ENCODE data around the gene CUX1.
"Not testable (repeated sequence)": the region's sequence is repeated elsewhere in the genome, so short reads cannot be mapped to it uniquely, and the experiment has no call there.

CUX1 gene

GRCh38 chr7:102103027-102103372 lies 285.6 kb downstream of the CUX1 start:
- DNase-seq (ENCODE audit: low read depth) = no peak

DNA sequence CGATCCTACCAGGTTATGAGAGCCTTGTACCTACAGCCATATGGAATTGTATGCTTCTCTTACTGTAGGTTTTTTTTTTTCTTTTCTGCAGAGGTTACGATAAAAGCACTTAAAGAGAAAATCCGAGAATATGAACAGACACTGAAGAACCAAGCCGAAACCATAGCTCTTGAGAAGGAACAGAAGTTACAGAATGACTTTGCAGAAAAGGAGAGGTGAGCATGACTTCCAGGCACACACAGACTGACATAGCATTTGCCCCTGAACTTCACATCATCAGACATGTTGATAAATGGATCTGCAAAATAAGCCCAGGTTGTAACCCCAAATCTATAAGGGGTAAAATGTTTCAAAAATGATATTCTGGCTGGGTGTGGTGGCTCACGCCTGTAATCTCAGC lies 286.8 kb downstream of the CUX1 start:
- no peak for DNase-seq (ENCODE audit: low read depth)

- no peak for DNase-seq (ENCODE audit: low read depth)
These were observed 289.2 kb downstream of the CUX1 start for GRCh38 chr7:102106625-102107024.

DNA sequence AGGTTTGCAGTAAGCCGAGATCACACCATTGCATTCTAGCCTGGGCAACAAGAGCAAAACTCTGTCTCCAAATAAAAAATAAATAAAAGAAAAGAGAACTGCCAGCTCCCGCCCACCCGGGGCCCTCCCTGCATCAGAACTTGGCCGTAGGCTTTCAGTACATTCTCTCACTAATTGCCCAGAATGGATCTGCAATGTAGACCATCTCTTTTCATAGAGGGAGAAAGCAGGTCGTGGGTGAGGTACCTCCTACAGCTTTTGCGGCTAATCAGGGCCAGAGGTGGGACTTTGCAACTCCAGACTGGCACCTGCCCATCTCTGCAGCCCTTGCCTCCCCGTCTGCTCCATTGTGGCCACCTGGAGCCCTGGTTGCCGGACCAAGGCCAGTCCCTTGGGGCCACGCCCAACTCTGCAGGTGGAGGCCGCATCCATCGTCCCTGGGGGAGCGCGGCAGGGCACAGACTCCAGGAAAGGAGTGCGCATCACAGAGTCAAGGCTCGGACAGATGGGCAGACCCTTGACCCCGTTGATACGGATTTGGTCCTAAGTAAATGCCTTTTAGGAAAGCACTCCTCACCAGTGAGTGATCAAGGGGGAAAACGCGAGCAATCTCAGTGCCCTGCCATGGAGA lies 290.2 kb downstream of the CUX1 start:
- no peak for DNase-seq (ENCODE audit: low read depth)

DNA sequence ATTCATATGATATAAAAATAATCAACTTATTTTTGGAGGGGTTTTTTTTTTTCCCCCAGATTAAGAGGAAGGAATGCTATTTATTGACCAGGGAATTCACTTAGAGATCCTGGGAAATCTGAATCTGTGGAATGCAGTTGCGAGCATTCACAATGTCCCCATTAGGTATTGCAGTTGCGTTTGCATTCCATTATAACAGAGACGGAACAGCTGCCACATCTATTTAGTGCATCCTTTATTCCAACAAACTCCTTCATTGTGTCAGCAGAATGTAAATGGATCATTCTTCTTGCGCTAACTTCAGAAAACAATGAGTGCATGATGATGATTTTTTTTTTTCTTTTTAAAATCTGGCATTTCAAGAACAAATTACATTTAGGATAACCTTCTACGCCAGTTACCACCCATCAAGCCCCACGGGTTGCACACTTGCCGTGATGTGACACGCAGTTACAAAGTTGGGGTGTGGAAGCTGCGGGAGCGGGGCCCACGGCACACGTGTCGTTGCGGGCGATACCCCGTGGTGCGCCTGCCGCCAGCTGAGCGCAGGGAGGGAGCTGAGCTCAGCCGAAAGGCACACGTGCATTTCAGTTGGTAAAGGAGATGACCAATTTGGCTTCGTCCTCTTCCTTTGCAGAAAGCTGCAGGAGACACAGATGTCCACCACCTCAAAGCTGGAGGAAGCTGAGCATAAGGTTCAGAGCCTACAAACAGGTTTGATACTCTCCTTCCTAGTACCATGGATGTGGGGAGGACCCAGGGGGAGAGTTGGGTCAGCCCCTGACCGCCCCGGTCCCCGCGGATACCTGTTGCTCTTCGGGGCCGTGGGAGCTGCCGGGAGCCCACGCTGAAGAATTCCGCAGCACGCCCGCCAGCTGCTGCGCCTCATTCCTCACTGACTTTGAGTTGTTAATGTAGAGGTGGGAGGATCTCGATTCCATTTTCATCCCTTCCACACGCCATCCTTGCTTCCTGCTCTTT lies 293.9 kb downstream of the CUX1 start:
- DNase-seq (ENCODE audit: low read depth) = no peak

- no peak for DNase-seq (ENCODE audit: low read depth)
These were observed 297.8 kb downstream of the CUX1 start for GRCh38 chr7:102115181-102115580.

DNA sequence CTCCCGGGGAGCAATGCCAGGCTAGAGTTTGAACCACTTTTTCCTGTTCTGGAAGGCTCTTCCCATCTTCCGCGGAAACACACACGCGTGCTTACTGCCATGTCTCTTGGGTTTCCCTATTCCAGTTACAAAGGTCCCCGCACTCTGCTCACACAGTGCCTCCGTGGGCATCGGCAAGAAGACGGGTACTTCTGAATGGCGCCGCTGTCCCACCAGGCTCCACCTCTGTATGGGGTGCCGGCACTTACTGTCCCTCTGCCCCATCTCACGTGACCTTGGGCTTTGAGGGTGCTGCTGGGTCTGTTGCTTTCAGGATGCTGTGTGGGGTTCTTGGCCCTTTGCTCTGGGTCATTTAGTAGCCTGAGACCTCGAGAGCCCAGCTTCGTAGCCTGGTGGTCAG lies 298.5 kb downstream of the CUX1 start:
- no peak for DNase-seq (ENCODE audit: low read depth)

GRCh38 chr7:102117743-102118142 lies 300.3 kb downstream of the CUX1 start:
- no peak for DNase-seq (ENCODE audit: low read depth)

GRCh38 chr7:102119213-102119651 lies 301.8 kb downstream of the CUX1 start:
- no peak for DNase-seq (ENCODE audit: low read depth)

GRCh38 chr7:102119925-102120324 lies 302.5 kb downstream of the CUX1 start:
- no peak for DNase-seq (ENCODE audit: low read depth)

- no peak for DNase-seq (ENCODE audit: low read depth)
These were observed 303.3 kb downstream of the CUX1 start for GRCh38 chr7:102120666-102121195.

GRCh38 chr7:102122026-102122425 lies 304.6 kb downstream of the CUX1 start:
- no peak for DNase-seq (ENCODE audit: low read depth)

GRCh38 chr7:102125127-102125596 lies 307.7 kb downstream of the CUX1 start:
- no peak for DNase-seq (ENCODE audit: low read depth)

DNA sequence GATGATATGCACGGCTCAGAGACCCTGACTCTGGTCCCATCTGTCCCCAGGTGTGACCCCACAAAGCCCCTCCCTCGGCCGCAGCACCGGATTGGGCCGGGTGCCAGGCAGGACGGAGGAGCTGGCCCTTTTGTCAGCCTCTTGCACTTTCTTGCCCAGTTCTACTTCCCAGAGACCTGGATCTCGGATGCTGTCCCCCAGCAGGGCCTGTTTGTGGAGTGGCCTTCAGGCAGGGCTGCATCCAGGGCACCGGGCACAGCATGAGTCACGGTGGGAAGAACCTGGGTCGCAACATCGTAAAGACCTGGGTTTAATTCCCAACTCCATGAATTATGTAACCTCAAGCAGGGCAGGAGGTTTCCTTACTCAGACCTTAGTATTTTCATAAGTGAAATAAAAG lies 310.9 kb downstream of the CUX1 start:
- DNase-seq (ENCODE audit: low read depth) = no peak

DNA sequence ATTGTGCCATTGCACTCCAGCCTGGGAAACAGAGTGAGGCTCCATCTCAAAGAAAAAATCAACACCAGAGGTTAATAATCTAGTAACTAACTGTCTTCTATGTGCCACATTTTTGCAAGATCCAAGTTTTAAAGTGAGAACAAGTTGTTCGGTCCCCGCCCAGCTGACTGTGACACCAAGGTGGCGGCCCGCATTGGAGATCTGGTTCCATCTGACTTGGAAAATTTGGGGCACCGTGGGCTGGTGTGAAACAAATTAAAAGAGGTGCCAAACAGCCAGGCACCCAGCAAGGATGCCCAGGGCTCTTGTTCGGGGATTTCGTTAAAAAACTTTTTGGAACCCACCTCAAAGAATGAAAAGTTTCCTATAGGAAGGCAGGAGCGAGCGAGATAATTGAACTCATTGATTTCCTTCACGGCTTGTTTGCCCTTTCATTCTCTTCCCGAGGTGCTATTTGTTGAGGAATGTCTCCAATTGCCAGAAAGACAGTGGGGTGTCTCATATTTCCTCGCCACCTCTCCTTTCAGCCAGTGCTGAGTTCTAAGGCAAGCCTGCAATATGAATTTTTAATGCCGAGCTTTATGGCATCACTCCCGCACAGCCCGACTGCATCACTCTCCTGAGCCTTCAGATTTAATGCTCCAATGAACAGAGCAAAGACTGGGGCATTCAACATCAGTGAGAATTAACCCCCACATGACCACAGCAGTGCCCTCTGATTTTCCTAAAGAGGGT lies 312.4 kb downstream of the CUX1 start:
- DNase-seq (ENCODE audit: low read depth) = no peak

DNA sequence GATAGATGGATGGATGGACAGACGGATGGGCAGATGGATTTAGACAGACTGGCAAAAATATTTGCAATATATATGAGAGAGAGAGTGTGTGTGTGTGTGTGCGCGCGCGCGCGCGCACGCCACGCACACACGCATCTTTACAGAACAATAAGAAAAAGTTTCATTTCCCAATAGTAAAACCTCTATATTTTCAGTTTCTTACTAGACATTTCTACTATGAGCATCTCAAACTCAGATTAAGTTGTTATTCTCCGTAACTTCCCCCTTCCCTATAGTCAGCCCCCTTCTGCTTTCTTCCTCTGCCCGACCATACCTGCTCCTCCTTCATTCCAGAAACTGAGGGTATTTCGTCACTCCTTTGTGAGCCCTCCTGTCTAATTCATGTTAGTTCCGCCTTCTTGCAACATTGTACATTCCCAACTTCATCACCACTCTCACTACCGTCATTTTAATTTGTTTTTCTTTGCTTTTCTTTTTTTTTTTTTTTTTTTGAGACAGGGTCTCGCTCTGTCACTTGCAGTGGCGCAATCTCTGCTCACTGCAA lies 314.9 kb downstream of the CUX1 start:
- no peak for DNase-seq (ENCODE audit: low read depth)

- DNase-seq (ENCODE audit: low read depth) = no peak
These were observed 321.2 kb downstream of the CUX1 start for GRCh38 chr7:102138676-102139075.

- no peak for DNase-seq (ENCODE audit: low read depth)
These were observed 323.5 kb downstream of the CUX1 start for GRCh38 chr7:102140952-102141370.

- not testable (repeated sequence) for DNase-seq (ENCODE audit: low read depth)
These were observed 325.0 kb downstream of the CUX1 start for GRCh38 chr7:102142433-102142832.

DNA sequence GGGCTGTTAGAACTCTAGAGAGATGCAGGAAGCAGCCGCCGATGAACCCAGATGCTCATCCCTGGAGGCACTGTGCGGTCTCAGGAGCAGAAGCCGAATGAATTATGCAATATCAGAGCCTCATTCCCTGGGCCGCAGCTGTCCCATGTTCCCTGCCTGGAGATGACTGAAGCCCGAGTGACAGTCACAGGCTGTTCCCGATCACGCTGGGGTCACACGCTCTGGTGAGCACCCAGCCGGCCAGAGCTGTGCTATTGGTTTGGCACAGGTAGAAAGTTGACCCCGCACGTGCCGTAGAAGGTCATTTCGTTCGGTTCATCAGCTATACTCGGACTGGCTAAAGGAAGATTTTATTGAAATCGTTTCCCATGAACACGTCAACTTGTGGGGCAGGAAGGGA lies 328.7 kb downstream of the CUX1 start:
- no peak for DNase-seq (ENCODE audit: low read depth)

GRCh38 chr7:102147008-102147407 lies 329.6 kb downstream of the CUX1 start:
- DNase-seq (ENCODE audit: low read depth) = no peak

DNA sequence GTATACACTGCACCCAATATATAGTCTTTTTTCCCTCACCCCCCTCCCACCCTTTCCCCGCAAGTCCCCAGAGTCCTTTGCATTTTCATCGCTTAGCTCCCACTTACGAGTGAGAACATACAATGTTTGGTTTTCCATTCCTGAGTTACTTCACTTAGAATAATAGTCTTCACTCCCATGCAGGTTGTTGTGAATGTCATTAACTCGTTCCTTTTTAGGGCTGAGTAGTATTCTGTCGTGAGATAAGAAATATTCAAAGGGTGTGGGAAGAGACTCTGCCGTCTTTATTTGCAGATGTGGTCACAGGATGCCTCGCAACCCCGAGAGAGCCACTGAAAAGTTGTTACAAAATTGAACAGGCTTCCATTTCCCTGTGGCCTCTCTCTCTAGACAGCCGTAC lies 331.4 kb downstream of the CUX1 start:
- no peak for DNase-seq (ENCODE audit: low read depth)
